22Rv1 (cell line): ENCODE measurements around the gene IL20RB.

ENCODE experiments used
- H3K27ac ChIP-seq: fragments of 450-650 bp; 2 replicates; pipeline ENCODE4 v1.5.1; 2017
- ZFX ChIP-seq: fragments of 450-650 bp; IDR thresholded peaks from 2 replicates; pipeline ENCODE4 v1.6.1; 2017; ENCODE audit warnings: antibody characterized with exemption, borderline replicate concordance
- TF ChIP-seq, protein P1 (sequence below): fragments of 450-650 bp; IDR thresholded peaks from 2 replicates; pipeline ENCODE4 v1.5.1; 2017; ENCODE audit warnings: mild to moderate bottlenecking

IL20RB gene

DNA sequence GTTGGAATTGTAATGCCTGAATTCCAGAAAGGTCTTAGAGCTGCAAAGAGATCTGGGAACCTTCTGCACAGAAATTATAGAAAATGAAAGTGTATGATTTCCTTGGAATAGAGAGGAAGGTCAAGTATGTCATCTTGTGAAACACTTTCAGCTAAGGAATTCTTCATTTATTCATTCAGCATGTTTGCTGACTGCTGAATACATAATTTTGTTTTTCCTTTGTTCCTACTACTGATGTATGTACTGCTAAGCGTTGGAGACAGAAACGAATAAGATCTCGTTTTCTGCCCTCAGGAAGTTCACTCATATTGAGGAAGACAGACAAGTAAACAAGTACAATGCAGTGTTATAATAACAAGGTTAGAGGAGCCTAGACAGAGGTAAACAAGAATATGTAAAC is 14.3 kb upstream of the IL20RB start:
- no peak overlapping the region for H3K27ac ChIP-seq
- TF ChIP-seq ZFX = no peak
- TF ChIP-seq, protein P1, sequence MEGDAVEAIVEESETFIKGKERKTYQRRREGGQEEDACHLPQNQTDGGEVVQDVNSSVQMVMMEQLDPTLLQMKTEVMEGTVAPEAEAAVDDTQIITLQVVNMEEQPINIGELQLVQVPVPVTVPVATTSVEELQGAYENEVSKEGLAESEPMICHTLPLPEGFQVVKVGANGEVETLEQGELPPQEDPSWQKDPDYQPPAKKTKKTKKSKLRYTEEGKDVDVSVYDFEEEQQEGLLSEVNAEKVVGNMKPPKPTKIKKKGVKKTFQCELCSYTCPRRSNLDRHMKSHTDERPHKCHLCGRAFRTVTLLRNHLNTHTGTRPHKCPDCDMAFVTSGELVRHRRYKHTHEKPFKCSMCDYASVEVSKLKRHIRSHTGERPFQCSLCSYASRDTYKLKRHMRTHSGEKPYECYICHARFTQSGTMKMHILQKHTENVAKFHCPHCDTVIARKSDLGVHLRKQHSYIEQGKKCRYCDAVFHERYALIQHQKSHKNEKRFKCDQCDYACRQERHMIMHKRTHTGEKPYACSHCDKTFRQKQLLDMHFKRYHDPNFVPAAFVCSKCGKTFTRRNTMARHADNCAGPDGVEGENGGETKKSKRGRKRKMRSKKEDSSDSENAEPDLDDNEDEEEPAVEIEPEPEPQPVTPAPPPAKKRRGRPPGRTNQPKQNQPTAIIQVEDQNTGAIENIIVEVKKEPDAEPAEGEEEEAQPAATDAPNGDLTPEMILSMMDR = no peak

DNA sequence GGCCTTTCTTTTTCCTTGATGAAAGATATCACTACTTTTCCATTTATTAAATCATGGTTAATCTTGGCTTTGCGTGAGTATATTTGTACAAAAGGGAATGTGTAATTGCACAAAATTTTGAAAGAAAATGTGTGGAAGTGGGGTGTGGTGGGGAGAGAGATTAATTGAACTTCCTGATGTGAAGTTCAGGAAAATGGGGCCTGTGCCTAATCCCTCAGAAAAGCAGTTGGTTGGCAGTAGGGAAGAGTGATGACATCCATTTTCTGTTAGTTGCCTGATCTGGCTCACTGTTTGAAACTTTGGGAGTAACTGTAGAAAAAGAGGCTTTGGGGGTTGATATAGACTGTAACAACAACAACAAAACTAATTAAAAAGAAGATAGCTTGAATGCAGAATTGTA is 10.8 kb upstream of the IL20RB start:
- no peak overlapping the region for H3K27ac ChIP-seq
- TF ChIP-seq, protein P1 = no peak
- TF ChIP-seq ZFX = no peak

DNA sequence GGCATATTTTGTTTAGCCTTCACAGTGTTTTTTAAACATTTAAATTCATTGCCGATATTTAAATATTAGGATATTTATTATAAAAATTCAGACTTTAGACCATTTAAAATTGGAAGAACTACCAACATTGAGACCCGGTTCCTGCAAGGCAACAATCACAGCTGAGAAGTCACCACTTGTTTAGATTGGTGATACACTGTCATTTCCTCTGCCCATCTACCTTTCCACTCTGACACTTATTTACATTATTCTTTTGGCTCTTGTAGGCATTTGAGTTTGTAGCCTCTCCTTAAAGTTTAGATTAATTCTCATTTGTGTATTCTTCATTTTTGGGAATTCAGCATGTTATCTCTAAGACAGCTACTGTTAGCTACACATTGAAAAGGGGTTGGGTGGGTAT is 10.3 kb upstream of the IL20RB start:
- TF ChIP-seq ZFX = no peak
- TF ChIP-seq, protein P1 = no peak
- H3K27ac ChIP-seq = no peak overlapping the region

DNA sequence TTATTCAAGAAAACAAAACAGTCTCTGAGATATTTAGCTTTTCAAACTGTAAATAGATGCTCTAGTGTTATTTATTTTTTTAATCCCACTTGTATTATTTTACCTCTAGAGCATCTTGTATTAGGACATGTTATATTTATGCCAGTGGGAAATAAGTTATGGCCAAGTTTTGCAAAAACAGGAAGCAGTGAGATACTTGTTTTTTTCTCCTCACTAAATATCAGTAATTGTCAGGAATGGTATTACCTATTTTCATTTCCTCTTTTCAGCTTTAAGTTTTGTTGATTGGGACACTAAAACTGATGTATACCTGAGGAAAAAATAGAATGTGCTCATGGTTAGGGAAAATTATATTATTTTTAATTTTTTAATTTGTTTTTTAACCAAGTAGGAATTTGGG is 8.6 kb upstream of the IL20RB start:
- H3K27ac ChIP-seq = no peak overlapping the region
- no peak for TF ChIP-seq ZFX
- TF ChIP-seq, protein P1 = no peak

DNA sequence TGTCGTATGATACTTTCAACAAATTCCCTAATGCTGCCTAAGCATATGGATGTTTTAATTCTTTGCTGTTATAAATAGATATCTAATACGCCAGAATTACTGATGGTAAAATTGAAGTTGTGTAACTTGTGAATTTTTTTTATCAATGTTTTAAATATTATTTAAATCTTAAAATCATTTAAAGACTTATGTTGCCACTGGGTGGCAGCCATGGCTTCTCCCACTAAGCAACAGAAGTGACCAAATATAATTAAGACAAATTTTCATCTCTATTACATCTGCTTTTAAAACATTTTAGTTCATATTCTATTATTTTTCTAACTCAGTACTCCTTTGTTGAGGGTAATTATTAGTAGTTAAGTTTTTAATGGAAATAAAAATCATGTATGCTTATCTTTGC is 8.1 kb upstream of the IL20RB start:
- H3K27ac ChIP-seq = no peak overlapping the region
- TF ChIP-seq, protein P1 = 0 out of 2 replicates have a peak, but pooled peaks have one; percentile 21
- TF ChIP-seq ZFX = no peak

DNA sequence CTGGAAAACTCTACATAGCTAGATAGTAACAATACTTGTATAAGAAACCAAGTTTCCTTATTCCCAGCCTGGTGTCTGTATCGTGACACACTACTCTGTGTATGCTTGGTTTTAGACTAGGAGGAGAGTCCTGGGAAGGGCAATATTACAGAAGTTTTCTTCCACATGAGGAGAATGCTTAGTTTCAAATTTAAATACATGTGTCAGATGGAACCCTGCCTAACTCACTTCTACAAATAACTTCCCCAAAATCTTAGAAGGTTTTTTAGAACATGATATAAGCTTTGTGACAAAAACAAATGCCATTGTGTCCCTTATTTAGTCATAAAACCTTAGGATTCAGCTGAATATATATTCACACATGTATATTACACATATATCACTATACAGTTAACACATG is 7.2 kb upstream of the IL20RB start:
- no peak overlapping the region for H3K27ac ChIP-seq
- TF ChIP-seq ZFX = no peak
- TF ChIP-seq, protein P1 = no peak

- H3K27ac ChIP-seq = no peak overlapping the region
- TF ChIP-seq, protein P1 = no peak
- no peak for TF ChIP-seq ZFX
These were observed 5.5 kb upstream of the IL20RB start for GRCh38 chr3:136952292-136952691.
